H1 (cell line): ENCODE results near the gene FA2H. TPM values are rescaled to one million over a fixed set of nuclear protein-coding genes. Genes with fewer than 3 reads are reported as not detected.

Experiments used
- CTCF ChIA-PET: fragments of 300-600 bp; sonication (Branson Sonifier 250); formaldehyde crosslinking; loops from one replicate; lab custom pipeline; 2021; ENCODE audit not compliant: partially characterized antibody; lab: Charles Lee
- POLR2A ChIA-PET: fragments of 300-600 bp; sonication (Branson Sonifier 250); formaldehyde crosslinking; loops from one replicate; lab custom pipeline; 2021; ENCODE audit warnings: inconsistent platforms; ENCODE audit not compliant: partially characterized antibody; lab: Charles Lee
- DNase-seq, 2 experiments: peaks; one replicate each; pipeline versions ENCODE4 v3.0.0 to v3.0.0-alpha.2; 2010 to 2022; ENCODE audit warnings: low spot score in 2 of 2, low read depth in 1 of 2, mixed read lengths in 1 of 2
- FAIRE-seq: peaks from 2 replicates; lab custom pipeline; 2011; peaks lifted over from hg19 to GRCh38; lab: Jason Lieb, UNC
- H2AFZ ChIP-seq: 2 replicates; pipeline ENCODE4 v1.8.1; 2012; ENCODE audit warnings: low read length, inconsistent platforms
- H2AK5ac ChIP-seq: 2 replicates; pipeline ENCODE4 v1.6.1; 2013; ENCODE audit warnings: low read depth, low read length
- H2BK120ac ChIP-seq: replicated peaks from 2 replicates; pipeline ENCODE3; 2013; ENCODE audit warnings: low read depth, low read length, inconsistent platforms
- H2BK12ac ChIP-seq: 2 replicates; pipeline ENCODE4 v1.6.1; 2013; ENCODE audit warnings: low read depth, low read length
- H2BK15ac ChIP-seq: 2 replicates; pipeline ENCODE4 v1.6.1; 2013; ENCODE audit warnings: low read length
- H2BK20ac ChIP-seq: 2 replicates; pipeline ENCODE4 v1.6.1; 2013; ENCODE audit warnings: low read length
- H2BK5ac ChIP-seq: 2 replicates; pipeline ENCODE4 v1.6.1; 2013; ENCODE audit warnings: low read depth, low read length
- H3K14ac ChIP-seq: 2 replicates; pipeline ENCODE4 v1.6.1; 2013; ENCODE audit warnings: inconsistent platforms; ENCODE audit not compliant: insufficient read length
- H3K18ac ChIP-seq: 2 replicates; pipeline ENCODE4 v1.6.1; 2013; ENCODE audit warnings: low read length; ENCODE audit errors: extremely low read depth
- H3K23ac ChIP-seq: 2 replicates; pipeline ENCODE4 v1.6.1; 2013; ENCODE audit warnings: inconsistent platforms; ENCODE audit not compliant: insufficient read length
- H3K23me2 ChIP-seq: 2 replicates; pipeline ENCODE4 v1.6.1; 2013; ENCODE audit warnings: low read depth, low read length
- H3K27ac ChIP-seq: 2 replicates; pipeline ENCODE4 v1.6.1; 2011; ENCODE audit warnings: low read depth, low read length, inconsistent platforms
- H3K27me3 ChIP-seq, 4 experiments: replicated peaks in 1 of 4; 1 replicate in 1 of 4; 2 replicates in 3 of 4; pipeline versions ENCODE4 v1.6.1 to v1.8.1; 2011 to 2013; ENCODE audit warnings: low read length in 3 of 4, mild to moderate bottlenecking in 3 of 4, inconsistent platforms in 2 of 4, mixed read lengths in 2 of 4, moderate library complexity in 1 of 4; ENCODE audit not compliant: control insufficient read depth in 3 of 4, insufficient read depth in 3 of 4; ENCODE audit errors: extremely low read depth in 1 of 4
- H3K36me3 ChIP-seq, 4 experiments: 2 replicates each; pipeline versions ENCODE4 v1.6.1 to v1.8.1; 2011 to 2013; ENCODE audit warnings: mild to moderate bottlenecking in 4 of 4, low read length in 3 of 4, moderate library complexity in 2 of 4, control low read depth in 1 of 4, inconsistent platforms in 1 of 4; ENCODE audit not compliant: insufficient read depth in 4 of 4, control insufficient read depth in 2 of 4
- H3K4ac ChIP-seq: replicated peaks from 2 replicates; pipeline ENCODE3; 2013; ENCODE audit warnings: low read length, low read depth, mixed read lengths, inconsistent platforms; ENCODE audit not compliant: insufficient read length
- H3K4me1 ChIP-seq, 4 experiments: replicated peaks in 1 of 4; 1 replicate in 1 of 4; 2 replicates in 3 of 4; pipeline versions ENCODE4 v1.6.1 to v1.8.1; 2011 to 2013; ENCODE audit warnings: low read length in 3 of 4, inconsistent platforms in 2 of 4, mixed read lengths in 1 of 4; ENCODE audit not compliant: insufficient read depth in 4 of 4, control insufficient read depth in 3 of 4
- H3K4me2 ChIP-seq, 2 experiments: 2 replicates each; pipeline versions ENCODE4 v1.6.1 to v1.8.1; 2011 to 2013; ENCODE audit warnings: low read depth in 2 of 2, low read length in 2 of 2, control low read depth in 1 of 2, inconsistent platforms in 1 of 2, mild to moderate bottlenecking in 1 of 2; ENCODE audit not compliant: insufficient read depth in 1 of 2
- H3K4me3 ChIP-seq, 4 experiments: fragments of 200-600, 300-600 bp in 1 of 4; sonication (generic), shearing (Covaris generic), sonication (Bioruptor Twin) in 1 of 4; 2 replicates each; pipeline versions ENCODE4 v1.5.1 to v1.8.1; 2011 to 2016; ENCODE audit warnings: low read length in 4 of 4, low read depth in 3 of 4, control low read depth in 2 of 4, inconsistent platforms in 2 of 4, mild to moderate bottlenecking in 2 of 4, mixed read lengths in 1 of 4, moderate library complexity in 1 of 4; ENCODE audit not compliant: insufficient read depth in 2 of 4; ENCODE audit errors: extremely low read depth in 1 of 4
- H3K56ac ChIP-seq: replicated peaks from 2 replicates; pipeline ENCODE3; 2013; ENCODE audit warnings: low read depth, mild to moderate bottlenecking, mixed read lengths, low read length, inconsistent platforms; ENCODE audit not compliant: insufficient read length
- H3K79me1 ChIP-seq: 2 replicates; pipeline ENCODE4 v1.6.1; 2013; ENCODE audit warnings: low read depth, low read length, control low read depth
- H3K79me2 ChIP-seq, 2 experiments: 2 replicates each; pipeline versions ENCODE4 v1.6.1 to v1.8.1; 2012 to 2013; ENCODE audit warnings: low read length in 2 of 2, mild to moderate bottlenecking in 2 of 2, inconsistent platforms in 1 of 2; ENCODE audit not compliant: insufficient read depth in 2 of 2, control insufficient read depth in 1 of 2
- H3K9ac ChIP-seq, 4 experiments: replicated peaks in 1 of 4; 1 replicate in 1 of 4; 2 replicates in 3 of 4; pipeline versions ENCODE4 v1.6.1 to v1.8.1; 2011 to 2013; ENCODE audit warnings: low read depth in 3 of 4, low read length in 3 of 4, control low read depth in 2 of 4, mild to moderate bottlenecking in 2 of 4, moderate library complexity in 2 of 4, inconsistent platforms in 1 of 4; ENCODE audit errors: extremely low read depth in 1 of 4
- H3K9me3 ChIP-seq, 2 experiments: 2 replicates each; pipeline versions ENCODE4 v1.6.1 to v1.8.1; 2012 to 2013; ENCODE audit warnings: mild to moderate bottlenecking in 2 of 2, moderate library complexity in 2 of 2, control low read depth in 1 of 2, inconsistent platforms in 1 of 2, low read depth in 1 of 2, low read length in 1 of 2, mixed read lengths in 1 of 2; ENCODE audit not compliant: insufficient read depth in 2 of 2
- H4K20me1 ChIP-seq, 2 experiments: replicated peaks in 1 of 2; 2 replicates each; pipeline versions ENCODE3 to v1.8.1; 2011 to 2013; ENCODE audit warnings: inconsistent platforms in 2 of 2, low read length in 2 of 2, mild to moderate bottlenecking in 1 of 2; ENCODE audit not compliant: insufficient read depth in 2 of 2, control insufficient read depth in 1 of 2
- H4K5ac ChIP-seq: 2 replicates; pipeline ENCODE4 v1.6.1; 2013; ENCODE audit warnings: low read length, low read depth, mixed read lengths, inconsistent platforms; ENCODE audit not compliant: insufficient read length
- H4K8ac ChIP-seq: 2 replicates; pipeline ENCODE4 v1.8.0; 2013; ENCODE audit warnings: mild to moderate bottlenecking, moderate library complexity, low read length, inconsistent platforms; ENCODE audit not compliant: insufficient read depth; ENCODE audit errors: extremely low read depth
- H4K91ac ChIP-seq: replicated peaks from 2 replicates; pipeline ENCODE3; 2013; ENCODE audit warnings: low read length, mixed read lengths, inconsistent platforms; ENCODE audit not compliant: insufficient read length
- BCL11A ChIP-seq, 2 experiments: IDR thresholded peaks; one replicate each; pipeline ENCODE4 v1.6.1; 2011; ENCODE audit warnings: low read depth in 2 of 2, low read length in 2 of 2, mild to moderate bottlenecking in 2 of 2
- BRCA1 ChIP-seq: IDR thresholded peaks from 2 replicates; pipeline ENCODE4 v1.6.1; 2012; ENCODE audit warnings: low read depth, low read length, improper control_type of control experiment
- CBX5 ChIP-seq: fragments of 300-800, 300-1000 bp; sonication (generic); IDR thresholded peaks from 2 replicates; pipeline ENCODE4 v1.7.1; 2016; ENCODE audit warnings: antibody characterized with exemption, low read length, low read depth
- CHD1 ChIP-seq: IDR thresholded peaks from 2 replicates; pipeline ENCODE4 v1.6.1; 2012; ENCODE audit warnings: low read depth, low read length, improper control_type of control experiment
- CTBP2 ChIP-seq: IDR thresholded peaks from 2 replicates; pipeline ENCODE4 v1.7.0; 2011; ENCODE audit warnings: borderline replicate concordance, mild to moderate bottlenecking, moderate library complexity, mixed read lengths, low read length; ENCODE audit not compliant: insufficient read depth, insufficient read length
- HDAC6 ChIP-seq: IDR thresholded peaks from one replicate; pipeline ENCODE4 v1.7.1; 2012; ENCODE audit warnings: low read depth, mild to moderate bottlenecking, inconsistent platforms, low read length, moderate library complexity
- JUND ChIP-seq: IDR thresholded peaks from 2 replicates; pipeline ENCODE4 v1.6.1; 2011; ENCODE audit warnings: mild to moderate bottlenecking, improper control_type of control experiment, low read length
- KDM1A ChIP-seq: fragments of 200-600, 300-600 bp; sonication (generic); IDR thresholded peaks from 2 replicates; pipeline ENCODE4 v1.7.1; 2016; ENCODE audit warnings: mild to moderate bottlenecking, low read length, borderline replicate concordance
- PHF8 ChIP-seq: fragments of 200-600 bp; sonication (generic); conservative IDR thresholded peaks from 2 replicates; pipeline ENCODE4 v1.7.1; 2012; ENCODE audit warnings: low read depth, mild to moderate bottlenecking, inconsistent platforms, low read length, moderate library complexity
- POLR2AphosphoS5 ChIP-seq: IDR thresholded peaks from 2 replicates; pipeline ENCODE4 v1.6.1; 2011; ENCODE audit warnings: low read depth, low read length
- SIN3A ChIP-seq, 2 experiments: IDR thresholded peaks in 1 of 2; conservative IDR thresholded peaks in 1 of 2; 2 replicates each; pipeline ENCODE4 v1.6.1; 2011 to 2012; ENCODE audit warnings: low read length in 2 of 2, improper control_type of control experiment in 1 of 2, low read depth in 1 of 2, mild to moderate bottlenecking in 1 of 2
- SP4 ChIP-seq: IDR thresholded peaks from 2 replicates; pipeline ENCODE4 v1.6.1; 2012; ENCODE audit warnings: low read length, inconsistent platforms
- YY1 ChIP-seq: IDR thresholded peaks from 2 replicates; pipeline ENCODE4 v1.6.1; 2011; ENCODE audit warnings: low read depth, mild to moderate bottlenecking, low read length
- ZNF274 ChIP-seq: IDR thresholded peaks from 2 replicates; pipeline ENCODE4 v1.7.0; 2012; ENCODE audit warnings: low read length, borderline replicate concordance; ENCODE audit errors: extremely low read depth
- WGBS, 2 experiments: shearing (Covaris generic) in 1 of 2; methylation state at CpG; one replicate each; pipeline versions ENCODE4 v1.1.6 to v1.1.7; 2013 to 2015; ENCODE audit warnings: low lambda C conversion rate in 2 of 2, mixed read lengths in 2 of 2, inconsistent platforms in 1 of 2, low coverage in 1 of 2, missing lambda C conversion rate in 1 of 2; ENCODE audit not compliant: insufficient replicate concordance in 2 of 2, insufficient coverage in 1 of 2, insufficient read length in 1 of 2; ENCODE audit errors: extremely low coverage in 1 of 2, missing lambda C conversion rate in 1 of 2; 5-methylcytosine and 5-hydroxymethylcytosine counted together
- polyA plus RNA-seq, 7 experiments: library from polyadenylated mRNA; depleted of rRNA in 3 of 7; stranded (reverse) in 5 of 7; unstranded in 2 of 7; fragments of >200 nt in 5 of 7; fragments of 200-250 nt in 2 of 7; gene quantifications; 1 replicate in 5 of 7; 2 replicates in 1 of 7; 4 replicates in 1 of 7; pipeline versions ENCODE4 v1.2.1 to v1.2.3, GENCODE V29; 2011 to 2013; ENCODE audit warnings: missing spikeins in 2 of 7, mixed read lengths in 2 of 7
- total RNA-seq: library from RNA; stranded (reverse); fragmentation: NEBNext Ultra II Directional; extraction: Animal tissue kit (Norgen Biotek cat#: 25700); gene quantifications from 2 replicates; pipeline ENCODE4 v1.2.1, GENCODE V29; 2021

Gene FA2H
- total and polyA plus RNA-seq, 2 of the 8 experiments (the other 6 are each of a cell fraction or from before 2014, with no cell fraction given): 2.1 to 2.5 TPM

DNA sequence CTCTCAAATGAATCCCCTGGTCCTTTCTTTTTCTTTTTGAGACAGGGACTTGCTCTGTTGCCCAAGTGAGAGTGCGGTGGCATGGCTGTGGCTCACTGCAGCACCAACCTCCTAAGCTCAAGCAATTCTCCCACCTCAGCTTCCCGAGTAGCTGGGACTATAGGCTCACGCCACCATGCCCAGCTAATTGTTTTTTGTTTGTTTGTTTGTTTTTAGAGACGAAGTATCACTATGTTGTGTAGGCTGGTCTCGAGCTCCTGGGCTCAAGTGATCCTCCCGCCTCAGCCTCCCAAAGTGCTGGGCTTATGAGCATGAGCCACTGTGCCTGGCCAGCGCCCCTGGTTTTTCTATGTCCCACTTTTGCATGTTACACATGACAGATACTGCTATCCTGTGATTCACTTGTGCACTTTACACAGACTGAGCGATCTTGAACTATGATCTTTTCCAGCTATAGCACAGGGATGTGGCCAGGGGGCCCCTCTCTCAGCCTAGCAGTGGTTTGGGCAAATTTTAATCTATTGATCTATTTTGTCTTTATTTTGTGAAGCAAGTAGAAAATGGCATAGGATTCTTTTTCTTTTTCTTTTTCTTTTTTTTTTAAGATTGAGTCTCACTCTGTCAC is 42.7 kb downstream of the FA2H start:
- FAIRE-seq: no peak
- H3K9me3 ChIP-seq: peaks cover 4 to 7% of the 10 kb centered on the region in 2 experiments
- DNase-seq: no peak
- H3K4me3 ChIP-seq: no peak overlapping the region
- no peak overlapping the region for H4K8ac ChIP-seq
- H3K4me2 ChIP-seq: no peak overlapping the region
- no peak overlapping the region for H3K9ac ChIP-seq
- H3K79me2 ChIP-seq: no peaks in the 10 kb centered on the region
- H4K20me1 ChIP-seq: no peaks in the 10 kb centered on the region
- no peak overlapping the region for H4K5ac ChIP-seq
- H3K27ac ChIP-seq: no peak overlapping the region
- H2BK15ac ChIP-seq: no peak overlapping the region
- H3K23ac ChIP-seq: no peak overlapping the region
- H3K4me1 ChIP-seq: peaks cover 2 to 32% (median 24%) of the 10 kb centered on the region in 4 experiments
- no peak overlapping the region for H3K56ac ChIP-seq
- no peak overlapping the region for H4K91ac ChIP-seq
- H3K23me2 ChIP-seq: no peaks in the 10 kb centered on the region
- H3K4ac ChIP-seq: no peak overlapping the region
- no peak overlapping the region for H2BK5ac ChIP-seq
- H3K79me1 ChIP-seq: no peaks in the 10 kb centered on the region
- 81% methylated on average over 8 of the region's 8 CpGs; no CpG with 5 or more reads in 1 of the 2 experiments for WGBS, 2 experiments
- no peak overlapping the region for H3K14ac ChIP-seq
- H2BK120ac ChIP-seq: no peak overlapping the region
- no peaks in the 10 kb centered on the region for H3K36me3 ChIP-seq
- H2BK12ac ChIP-seq: 0 out of 2 replicates have a peak overlapping the region, but pooled peaks have one; percentile 54
- POLR2A ChIA-PET: no interaction called here
- CTCF ChIA-PET: interaction anchor here (0.7 to 32.9 kb wide), 5 partner anchors 12 to 131 kb away, joined by 3 to 576 read pairs (median 12); partner anchors contain the start of gene FA2H
- H2AK5ac ChIP-seq: no peak overlapping the region
- 0 out of 7 replicates have a peak, but pooled peaks cover 0 to 2% (median 0%) of the 10 kb centered on the region in 4 experiments for H3K27me3 ChIP-seq
- no peak overlapping the region for H2AFZ ChIP-seq
- H3K18ac ChIP-seq: no peak overlapping the region
- H2BK20ac ChIP-seq: no peak overlapping the region
- no peak for TF ChIP-seq PHF8
- no peak for TF ChIP-seq BCL11A (IDR thresholded peaks at IDR 0.05; ENCODE audit: low read depth in 2 of 2, low read length in 2 of 2)
- TF ChIP-seq ZNF274: no peak
- TF ChIP-seq BRCA1: no peak
- TF ChIP-seq HDAC6: no peak
- TF ChIP-seq SP4: no peak
- TF ChIP-seq SIN3A (conservative IDR thresholded peaks at IDR 0.05 in 1 of 2, IDR thresholded peaks at IDR 0.05 in 1 of 2; ENCODE audit: low read depth in 1 of 2, low read length in 2 of 2): no peak
- TF ChIP-seq POLR2AphosphoS5: no peak
- TF ChIP-seq YY1: no peak
- no peak for TF ChIP-seq CHD1
- no peak for TF ChIP-seq JUND
- no peak for TF ChIP-seq CBX5
- no peak for TF ChIP-seq KDM1A
- TF ChIP-seq CTBP2: no peak
